ENCODE results near the gene ARHGEF26.

Gene ARHGEF26

DNA sequence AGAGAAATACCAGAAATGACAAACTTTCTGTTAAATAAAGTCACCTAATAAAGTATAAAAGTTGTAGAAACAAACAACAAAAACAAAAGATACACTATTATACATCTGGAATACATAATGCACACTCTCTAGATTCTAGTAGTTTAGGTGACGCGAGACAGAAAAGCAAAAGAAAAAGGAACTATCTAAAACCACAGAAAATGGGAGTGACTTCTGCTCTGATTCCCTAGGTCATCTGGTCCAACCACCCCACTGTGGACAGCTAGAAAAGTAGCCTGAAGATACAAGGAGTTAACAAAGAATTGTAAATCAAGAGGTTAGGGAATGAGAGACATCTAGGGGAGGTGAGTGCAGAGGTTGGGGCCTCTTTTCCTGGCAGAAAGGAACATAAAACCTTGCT, 164.0 kb downstream of the ARHGEF26 start:
- H3K9me3 ChIP-seq (ENCODE audit: control insufficient read depth, insufficient read depth, low read length), result no peaks in the 10 kb centered on the region
- H3K4me1 ChIP-seq (ENCODE audit: control insufficient read depth, insufficient read depth, low read length), result no peaks in the 10 kb centered on the region
- H3K27ac ChIP-seq (ENCODE audit: low read length), result no peak overlapping the region
- H3K36me3 ChIP-seq (ENCODE audit: control insufficient read depth, insufficient read depth, low read length), result peaks cover 8% of the 10 kb centered on the region; the same call in 1 of the 2 replicates
- DNase-seq (ENCODE audit: low read depth, low spot score), result no peak
- no peak overlapping the region for H3K4me3 ChIP-seq (ENCODE audit: low read length)
- no CpG with 5 or more reads among the region's 2 CpGs for WGBS (ENCODE audit: insufficient coverage, insufficient read length)
- no peaks in the 10 kb centered on the region for H3K27me3 ChIP-seq (ENCODE audit: control insufficient read depth, insufficient read depth, low read length)

GRCh38 chr3:154290187-154290586, 169.0 kb downstream of the ARHGEF26 start:
- DNase-seq (ENCODE audit: low read depth, low spot score), result no peak
- no peaks in the 10 kb centered on the region for H3K27me3 ChIP-seq (ENCODE audit: control insufficient read depth, insufficient read depth, low read length)
- no CpG with 5 or more reads among the region's 5 CpGs for WGBS (ENCODE audit: insufficient coverage, insufficient read length)
- H3K4me3 ChIP-seq (ENCODE audit: low read length), result no peak overlapping the region
- H3K9me3 ChIP-seq (ENCODE audit: control insufficient read depth, insufficient read depth, low read length), result no peaks in the 10 kb centered on the region
- no peaks in the 10 kb centered on the region for H3K4me1 ChIP-seq (ENCODE audit: control insufficient read depth, insufficient read depth, low read length)
- no peak overlapping the region for H3K27ac ChIP-seq (ENCODE audit: low read length)
- H3K36me3 ChIP-seq (ENCODE audit: control insufficient read depth, insufficient read depth, low read length), result peaks cover 4% of the 10 kb centered on the region; the same call in 1 of the 2 replicates

- no CpG with 5 or more reads among the region's 2 CpGs for WGBS (ENCODE audit: insufficient coverage, insufficient read length)
- no peaks in the 10 kb centered on the region for H3K27me3 ChIP-seq (ENCODE audit: control insufficient read depth, insufficient read depth, low read length)
- H3K9me3 ChIP-seq (ENCODE audit: control insufficient read depth, insufficient read depth, low read length), result no peaks in the 10 kb centered on the region
- no peak overlapping the region for H3K27ac ChIP-seq (ENCODE audit: low read length)
- H3K4me3 ChIP-seq (ENCODE audit: low read length), result no peak overlapping the region
- no peaks in the 10 kb centered on the region for H3K4me1 ChIP-seq (ENCODE audit: control insufficient read depth, insufficient read depth, low read length)
- no peak for DNase-seq (ENCODE audit: low read depth, low spot score)
- peaks cover 4% of the 10 kb centered on the region; the same call in 1 of the 2 replicates for H3K36me3 ChIP-seq (ENCODE audit: control insufficient read depth, insufficient read depth, low read length)
These were observed 172.8 kb downstream of the ARHGEF26 start for GRCh38 chr3:154294016-154294415.

DNA sequence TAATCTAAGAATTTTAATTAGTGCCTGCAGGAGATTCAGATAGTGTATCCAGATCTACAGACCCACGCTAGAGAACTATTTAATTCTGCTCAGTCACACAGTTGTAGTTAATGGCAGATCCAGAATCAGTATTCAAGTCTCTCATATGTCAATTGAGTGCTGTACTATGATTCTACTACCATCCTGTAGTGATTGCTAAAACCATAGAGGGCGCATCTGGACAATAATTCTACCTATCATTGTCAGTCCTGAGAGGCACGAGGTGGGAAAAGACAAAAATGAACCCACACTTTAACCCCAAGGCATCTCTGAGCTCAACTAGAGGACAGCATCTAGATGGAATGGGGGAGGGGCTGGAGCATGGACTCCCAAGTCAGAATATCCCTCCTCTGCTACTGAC, 180.4 kb downstream of the ARHGEF26 start:
- Histone ChIP-seq H3K4me1 (ENCODE audit: control insufficient read depth, insufficient read depth, low read length) (no peaks in the 10 kb centered on the region), H3K4me3 (ENCODE audit: low read length) (no peak overlapping the region), H3K9me3 (ENCODE audit: control insufficient read depth, insufficient read depth, low read length) (no peaks in the 10 kb centered on the region), H3K36me3 (ENCODE audit: control insufficient read depth, insufficient read depth, low read length) (peaks cover 18% of the 10 kb centered on the region; the same call in 1 of the 2 replicates), H3K27me3 (ENCODE audit: control insufficient read depth, insufficient read depth, low read length) (no peaks in the 10 kb centered on the region), H3K27ac (ENCODE audit: low read length) (no peak overlapping the region)
- DNase-seq (ENCODE audit: low read depth, low spot score), result no peak
- WGBS (ENCODE audit: insufficient coverage, insufficient read length), result no CpG with 5 or more reads among the region's 3 CpGs

DNA sequence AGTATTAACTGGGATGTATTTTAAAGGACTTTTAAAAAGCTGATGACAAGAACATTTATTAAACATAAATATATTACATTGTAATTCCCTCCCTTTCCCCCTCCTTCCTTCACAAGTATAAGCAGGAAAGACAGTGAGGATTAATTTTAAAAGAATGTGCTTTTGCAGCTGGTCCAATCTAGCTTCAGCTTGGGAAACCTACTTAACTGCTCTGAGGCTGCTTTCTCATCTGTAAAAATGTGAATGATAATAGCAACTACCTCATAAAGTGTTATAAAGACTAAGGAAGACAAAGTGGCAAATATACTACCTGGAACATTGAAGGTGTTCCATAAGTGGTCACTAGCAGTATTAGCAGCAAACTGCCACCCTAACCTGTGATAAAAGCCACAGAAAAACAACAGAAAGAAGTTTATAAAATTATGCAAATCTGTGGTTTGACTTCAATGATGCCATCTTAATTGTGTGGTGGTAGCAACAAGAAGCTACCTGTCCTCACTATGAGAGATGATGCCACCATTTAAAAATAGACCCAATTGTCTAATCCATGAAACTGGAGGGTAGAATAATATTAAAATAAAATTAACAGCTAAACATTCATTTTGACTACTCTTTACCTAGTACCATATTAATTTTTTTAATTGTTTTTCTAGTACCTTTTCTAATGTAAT, 183.1 kb downstream of the ARHGEF26 start:
- no peak overlapping the region for H3K4me3 ChIP-seq (ENCODE audit: low read length)
- no peaks in the 10 kb centered on the region for H3K9me3 ChIP-seq (ENCODE audit: control insufficient read depth, insufficient read depth, low read length)
- H3K36me3 ChIP-seq (ENCODE audit: control insufficient read depth, insufficient read depth, low read length), result peaks cover 13% of the 10 kb centered on the region; the same call in 1 of the 2 replicates
- H3K27ac ChIP-seq (ENCODE audit: low read length), result no peak overlapping the region
- H3K27me3 ChIP-seq (ENCODE audit: control insufficient read depth, insufficient read depth, low read length), result no peaks in the 10 kb centered on the region
- no peak for DNase-seq (ENCODE audit: low read depth, low spot score)
- no peaks in the 10 kb centered on the region for H3K4me1 ChIP-seq (ENCODE audit: control insufficient read depth, insufficient read depth, low read length)

DNA sequence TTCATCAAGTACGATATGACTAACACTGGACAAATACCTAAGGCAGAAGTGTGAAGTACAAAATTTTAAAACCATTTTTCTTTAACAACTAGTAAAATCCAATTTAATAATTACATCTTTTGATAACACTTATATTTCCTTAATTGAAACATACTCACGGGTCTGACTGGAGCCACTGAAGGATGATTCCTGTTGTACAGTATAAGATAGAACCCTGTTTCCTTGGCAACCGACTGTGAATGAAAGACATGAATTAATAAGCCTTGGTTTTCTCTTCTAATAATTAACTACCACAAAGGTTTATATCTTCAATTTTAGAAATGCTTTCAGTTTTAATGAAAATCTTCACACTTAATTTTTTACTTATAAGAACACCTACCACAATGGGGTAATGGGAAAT, 183.7 kb downstream of the ARHGEF26 start:
- no peak overlapping the region for H3K27ac ChIP-seq (ENCODE audit: low read length)
- H3K4me3 ChIP-seq (ENCODE audit: low read length), result no peak overlapping the region
- peaks cover 13% of the 10 kb centered on the region; the same call in 1 of the 2 replicates for H3K36me3 ChIP-seq (ENCODE audit: control insufficient read depth, insufficient read depth, low read length)
- no peak for DNase-seq (ENCODE audit: low read depth, low spot score)
- H3K27me3 ChIP-seq (ENCODE audit: control insufficient read depth, insufficient read depth, low read length), result no peaks in the 10 kb centered on the region
- WGBS (ENCODE audit: insufficient coverage, insufficient read length), result 100% methylated on average over 1 of the region's 3 CpGs
- H3K4me1 ChIP-seq (ENCODE audit: control insufficient read depth, insufficient read depth, low read length), result no peaks in the 10 kb centered on the region
- no peaks in the 10 kb centered on the region for H3K9me3 ChIP-seq (ENCODE audit: control insufficient read depth, insufficient read depth, low read length)

DNA sequence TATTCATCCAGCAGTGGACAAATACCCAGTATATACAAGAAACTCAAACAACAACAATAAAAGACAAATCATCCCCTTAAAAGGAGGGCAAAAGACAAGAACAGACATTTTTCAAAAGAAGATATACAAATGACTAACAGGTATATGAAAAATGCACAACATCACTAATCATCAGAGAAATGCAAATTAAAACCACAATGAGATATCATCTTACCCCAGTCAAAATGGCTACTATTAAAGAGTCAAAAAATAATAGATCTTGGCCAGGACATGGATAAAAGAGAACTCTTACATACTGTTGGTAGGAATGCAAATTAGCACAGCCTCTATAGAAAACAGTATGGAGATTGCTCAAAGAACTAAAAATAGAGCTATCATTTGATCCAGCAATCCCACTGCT, 186.2 kb downstream of the ARHGEF26 start:
- no peak for DNase-seq (ENCODE audit: low read depth, low spot score)
- H3K9me3 ChIP-seq (ENCODE audit: control insufficient read depth, insufficient read depth, low read length), result no peaks in the 10 kb centered on the region
- H3K4me1 ChIP-seq (ENCODE audit: control insufficient read depth, insufficient read depth, low read length), result no peaks in the 10 kb centered on the region
- H3K27ac ChIP-seq (ENCODE audit: low read length), result no peak overlapping the region
- H3K36me3 ChIP-seq (ENCODE audit: control insufficient read depth, insufficient read depth, low read length), result peaks cover 10% of the 10 kb centered on the region; the same call in 1 of the 2 replicates
- no peak overlapping the region for H3K4me3 ChIP-seq (ENCODE audit: low read length)
- no peaks in the 10 kb centered on the region for H3K27me3 ChIP-seq (ENCODE audit: control insufficient read depth, insufficient read depth, low read length)

Data from iPS DF 6.9 (cell line).